SU-DHL-6 (cell line): ENCODE measurements around the gene AUH.

ENCODE experiments used
- EZH2phosphoT487 ChIP-seq: fragments of 200-600 bp; sonication (generic), shearing (Covaris generic); conservative IDR thresholded peaks from 2 replicates; pipeline ENCODE4 v1.6.1; 2018; ENCODE audit warnings: mild to moderate bottlenecking, antibody characterized with exemption, low read length, moderate library complexity, mixed read lengths
- TF ChIP-seq, protein P1 (sequence below): fragments of 200-600 bp; sonication (generic); IDR thresholded peaks from one replicate; pipeline ENCODE4 v1.5.1; 2017; ENCODE audit warnings: antibody characterized with exemption, mild to moderate bottlenecking, low read length, moderate library complexity; ENCODE audit not compliant: insufficient read depth, poor library complexity, severe bottlenecking

DNA sequence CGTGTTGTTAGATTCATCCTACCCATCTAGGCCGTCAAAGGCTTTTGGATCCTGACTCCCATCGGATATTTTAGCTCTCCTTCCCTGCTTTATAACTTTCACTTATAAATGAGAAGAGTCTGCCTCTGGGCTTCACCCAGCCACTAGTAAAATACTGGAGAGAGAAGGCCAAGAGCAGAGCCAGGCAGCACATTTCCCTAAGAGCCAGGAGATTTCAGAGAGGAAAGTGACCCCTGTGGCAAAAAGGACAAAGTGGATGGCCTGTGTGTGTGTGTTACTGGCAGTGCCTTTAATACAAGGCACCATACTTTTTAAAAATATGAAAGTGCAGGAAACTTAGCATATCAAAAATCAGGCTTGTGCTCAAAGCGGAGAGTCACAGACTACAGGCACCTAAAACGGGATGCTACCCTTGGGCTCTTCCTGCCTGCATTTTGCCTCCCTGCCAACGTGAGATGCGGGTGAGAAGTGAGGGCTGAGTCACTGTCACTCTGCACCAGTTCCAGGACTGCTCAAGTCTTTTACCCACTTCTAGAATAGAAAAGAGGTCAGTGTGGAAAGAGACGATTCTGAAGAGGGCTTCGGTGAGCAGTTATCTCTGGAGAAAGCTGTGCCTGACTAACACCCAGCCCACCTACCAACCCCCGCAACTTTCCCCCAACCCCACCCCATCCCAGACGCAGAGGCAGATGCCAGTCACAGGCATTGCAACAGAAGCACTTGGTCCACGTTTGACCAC, 46.0 kb upstream of the AUH start:
- TF ChIP-seq, protein P1, sequence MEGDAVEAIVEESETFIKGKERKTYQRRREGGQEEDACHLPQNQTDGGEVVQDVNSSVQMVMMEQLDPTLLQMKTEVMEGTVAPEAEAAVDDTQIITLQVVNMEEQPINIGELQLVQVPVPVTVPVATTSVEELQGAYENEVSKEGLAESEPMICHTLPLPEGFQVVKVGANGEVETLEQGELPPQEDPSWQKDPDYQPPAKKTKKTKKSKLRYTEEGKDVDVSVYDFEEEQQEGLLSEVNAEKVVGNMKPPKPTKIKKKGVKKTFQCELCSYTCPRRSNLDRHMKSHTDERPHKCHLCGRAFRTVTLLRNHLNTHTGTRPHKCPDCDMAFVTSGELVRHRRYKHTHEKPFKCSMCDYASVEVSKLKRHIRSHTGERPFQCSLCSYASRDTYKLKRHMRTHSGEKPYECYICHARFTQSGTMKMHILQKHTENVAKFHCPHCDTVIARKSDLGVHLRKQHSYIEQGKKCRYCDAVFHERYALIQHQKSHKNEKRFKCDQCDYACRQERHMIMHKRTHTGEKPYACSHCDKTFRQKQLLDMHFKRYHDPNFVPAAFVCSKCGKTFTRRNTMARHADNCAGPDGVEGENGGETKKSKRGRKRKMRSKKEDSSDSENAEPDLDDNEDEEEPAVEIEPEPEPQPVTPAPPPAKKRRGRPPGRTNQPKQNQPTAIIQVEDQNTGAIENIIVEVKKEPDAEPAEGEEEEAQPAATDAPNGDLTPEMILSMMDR, result no peak
- TF ChIP-seq EZH2phosphoT487, result no peak
